HCT116 (cell line): Measurements from ENCODE around the gene PEX10. TPM values are rescaled to one million over a fixed set of nuclear protein-coding genes. Genes with fewer than 3 reads are reported as not detected.

Experiments
- ATAC-seq: fragments of 200-7000 bp; cut with Tn5 transposase; 2 replicates; pipeline ENCODE4 v1.9.1; 2020; ENCODE audit warnings: mild to moderate bottlenecking, moderate library complexity
- BruUV-seq: library from RNA; stranded (reverse); fragments of 400-500 nt; replicated peaks from 2 replicates; lab custom pipeline; 2021; lab: Mats Ljungman, UMichigan
- CTCF ChIA-PET: fragments of 300-600 bp; sonication (Branson Sonifier 250); formaldehyde crosslinking; loops from one replicate; lab custom pipeline; 2021; ENCODE audit warnings: antibody characterized with exemption; lab: Charles Lee
- POLR2A ChIA-PET: fragments of 300-600, 350-600 bp; sonication (Branson Sonifier 250); formaldehyde crosslinking; loops from one replicate; lab custom pipeline; 2021; ENCODE audit warnings: antibody characterized with exemption; lab: Charles Lee
- RAD21 ChIA-PET, 2 experiments: fragments of 300-600 bp; sonication (Branson Sonifier 250); formaldehyde crosslinking; loops; one replicate each; lab custom pipeline; 2023; ENCODE audit warnings: low total read pairs in 2 of 2; ENCODE audit not compliant: uncharacterized antibody in 2 of 2, unreplicated experiment in 2 of 2, low non-redundant PET in 1 of 2; lab: Charles Lee
- DNase-seq: peaks from one replicate; pipeline ENCODE4 v3.0.0-alpha.2; 2010; ENCODE audit warnings: low read depth, low spot score
- H2AFZ ChIP-seq: fragments of 200-600 bp; shearing (Covaris generic), sonication (generic); 2 replicates; pipeline ENCODE4 v1.6.1; 2017; ENCODE audit warnings: low read depth, mixed run types, mixed read lengths, antibody characterized with exemption, low read length; ENCODE audit not compliant: poor library complexity, severe bottlenecking
- H3K27ac ChIP-seq: 2 replicates; pipeline ENCODE4 v1.5.1; 2012; ENCODE audit warnings: low read depth, low read length
- H3K27me3 ChIP-seq: fragments of 200-600 bp; sonication (generic); 2 replicates; pipeline ENCODE4 v1.6.1; 2016; ENCODE audit warnings: mixed run types, low read length, mixed read lengths; ENCODE audit not compliant: insufficient read depth
- H3K36me3 ChIP-seq, 2 experiments: fragments of 200-500 bp in 1 of 2; fragments of 200-600 bp in 1 of 2; sonication (Bioruptor generic) in 1 of 2; sonication (generic) in 1 of 2; 2 replicates each; pipeline versions ENCODE4 v1.5.1 to v1.6.1; 2014 to 2016; ENCODE audit warnings: low read length in 2 of 2, inconsistent platforms in 1 of 2, mixed read lengths in 1 of 2, mixed run types in 1 of 2; ENCODE audit not compliant: insufficient read depth in 2 of 2, control insufficient read depth in 1 of 2
- H3K4me1 ChIP-seq, 2 experiments: fragments of 200-600 bp in 1 of 2; sonication (generic) in 1 of 2; 2 replicates each; pipeline versions ENCODE4 v1.5.1 to v1.6.1; 2012 to 2017; ENCODE audit warnings: low read length in 2 of 2, inconsistent platforms in 1 of 2, mild to moderate bottlenecking in 1 of 2, mixed read lengths in 1 of 2, mixed run types in 1 of 2, moderate library complexity in 1 of 2; ENCODE audit not compliant: insufficient read depth in 2 of 2, control insufficient read depth in 1 of 2
- H3K4me2 ChIP-seq: fragments of 200-600 bp; sonication (generic); 2 replicates; pipeline ENCODE4 v1.6.1; 2017; ENCODE audit warnings: mixed run types, low read length, mixed read lengths
- H3K4me3 ChIP-seq, 2 experiments: fragments of 200-600 bp in 1 of 2; sonication (generic) in 1 of 2; replicated peaks in 1 of 2; 2 replicates each; pipeline ENCODE4 v1.5.1; 2011 to 2016; ENCODE audit warnings: low read length in 2 of 2, control low read depth in 1 of 2, low read depth in 1 of 2, mild to moderate bottlenecking in 1 of 2, mixed read lengths in 1 of 2, mixed run types in 1 of 2
- H3K79me2 ChIP-seq: fragments of 200-600 bp; sonication (generic); 2 replicates; pipeline ENCODE4 v1.6.1; 2017; ENCODE audit warnings: mild to moderate bottlenecking, mixed run types, low read length, moderate library complexity, mixed read lengths; ENCODE audit not compliant: insufficient read depth
- H3K9ac ChIP-seq: fragments of 200-600 bp; sonication (generic); 2 replicates; pipeline ENCODE4 v1.6.1; 2016; ENCODE audit warnings: low read length, mixed read lengths
- H3K9me2 ChIP-seq: fragments of 200-600 bp; sonication (generic), shearing (Covaris generic); 2 replicates; pipeline ENCODE4 v1.6.1; 2017; ENCODE audit warnings: mixed run types, mild to moderate bottlenecking, moderate library complexity; ENCODE audit not compliant: insufficient read depth
- H3K9me3 ChIP-seq, 2 experiments: fragments of 200-500 bp in 1 of 2; fragments of 200-600 bp in 1 of 2; sonication (Bioruptor generic) in 1 of 2; sonication (generic) in 1 of 2; 2 replicates each; pipeline ENCODE4 v1.6.1; 2014 to 2017; ENCODE audit warnings: low read length in 2 of 2, mixed read lengths in 2 of 2, inconsistent platforms in 1 of 2, low read depth in 1 of 2, mild to moderate bottlenecking in 1 of 2, mixed run types in 1 of 2, moderate library complexity in 1 of 2; ENCODE audit not compliant: control insufficient read depth in 1 of 2, insufficient read depth in 1 of 2
- H4K20me1 ChIP-seq: fragments of 200-600 bp; sonication (generic), shearing (Covaris generic); 2 replicates; pipeline ENCODE4 v1.6.1; 2017; ENCODE audit warnings: mixed run types, mild to moderate bottlenecking, moderate library complexity; ENCODE audit not compliant: insufficient read depth
- CEBPB ChIP-seq: IDR thresholded peaks from 2 replicates; pipeline ENCODE4 v1.6.1; 2012; ENCODE audit warnings: low read depth
- POLR2A ChIP-seq: IDR thresholded peaks from 2 replicates; pipeline ENCODE4 v1.7.0; 2011; ENCODE audit warnings: borderline replicate concordance; ENCODE audit not compliant: insufficient read depth, insufficient read length; ENCODE audit errors: extremely low read depth
- SIN3A ChIP-seq: IDR thresholded peaks from 2 replicates; pipeline ENCODE4 v1.6.1; 2012; ENCODE audit warnings: low read depth
- intact Hi-C: fragments of 100-400 bp; cut with micrococcal nuclease; formaldehyde crosslinking; loops from 2 replicates; pipeline ENCODE4 v1.10.0; 2022
- total RNA-seq: library from RNA; stranded (reverse); gene quantifications from one replicate; pipeline ENCODE4 v1.2.1, GENCODE V29; 2021; ENCODE audit not compliant: unreplicated experiment
- TF ChIP-seq, protein P1 (sequence below): IDR thresholded peaks from 2 replicates; pipeline ENCODE4 v1.6.1; 2011; ENCODE audit warnings: mild to moderate bottlenecking, low read length, moderate library complexity; ENCODE audit not compliant: insufficient replicate concordance; ENCODE audit errors: extremely low read depth
- TF ChIP-seq, protein P2 (sequence below): IDR thresholded peaks from 2 replicates; pipeline ENCODE4 v1.6.1; 2012

PEX10 gene
- total RNA-seq, 1 experiment from 2014 or later = 27.9 TPM

- TF ChIP-seq, protein P1, sequence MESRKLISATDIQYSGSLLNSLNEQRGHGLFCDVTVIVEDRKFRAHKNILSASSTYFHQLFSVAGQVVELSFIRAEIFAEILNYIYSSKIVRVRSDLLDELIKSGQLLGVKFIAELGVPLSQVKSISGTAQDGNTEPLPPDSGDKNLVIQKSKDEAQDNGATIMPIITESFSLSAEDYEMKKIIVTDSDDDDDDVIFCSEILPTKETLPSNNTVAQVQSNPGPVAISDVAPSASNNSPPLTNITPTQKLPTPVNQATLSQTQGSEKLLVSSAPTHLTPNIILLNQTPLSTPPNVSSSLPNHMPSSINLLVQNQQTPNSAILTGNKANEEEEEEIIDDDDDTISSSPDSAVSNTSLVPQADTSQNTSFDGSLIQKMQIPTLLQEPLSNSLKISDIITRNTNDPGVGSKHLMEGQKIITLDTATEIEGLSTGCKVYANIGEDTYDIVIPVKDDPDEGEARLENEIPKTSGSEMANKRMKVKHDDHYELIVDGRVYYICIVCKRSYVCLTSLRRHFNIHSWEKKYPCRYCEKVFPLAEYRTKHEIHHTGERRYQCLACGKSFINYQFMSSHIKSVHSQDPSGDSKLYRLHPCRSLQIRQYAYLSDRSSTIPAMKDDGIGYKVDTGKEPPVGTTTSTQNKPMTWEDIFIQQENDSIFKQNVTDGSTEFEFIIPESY = no peak
- TF ChIP-seq, protein P2, sequence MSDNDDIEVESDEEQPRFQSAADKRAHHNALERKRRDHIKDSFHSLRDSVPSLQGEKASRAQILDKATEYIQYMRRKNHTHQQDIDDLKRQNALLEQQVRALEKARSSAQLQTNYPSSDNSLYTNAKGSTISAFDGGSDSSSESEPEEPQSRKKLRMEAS = no peak
Observed at GRCh38 chr1:2356911-2357845, 55.2 kb downstream of the PEX10 start (continued).

DNA sequence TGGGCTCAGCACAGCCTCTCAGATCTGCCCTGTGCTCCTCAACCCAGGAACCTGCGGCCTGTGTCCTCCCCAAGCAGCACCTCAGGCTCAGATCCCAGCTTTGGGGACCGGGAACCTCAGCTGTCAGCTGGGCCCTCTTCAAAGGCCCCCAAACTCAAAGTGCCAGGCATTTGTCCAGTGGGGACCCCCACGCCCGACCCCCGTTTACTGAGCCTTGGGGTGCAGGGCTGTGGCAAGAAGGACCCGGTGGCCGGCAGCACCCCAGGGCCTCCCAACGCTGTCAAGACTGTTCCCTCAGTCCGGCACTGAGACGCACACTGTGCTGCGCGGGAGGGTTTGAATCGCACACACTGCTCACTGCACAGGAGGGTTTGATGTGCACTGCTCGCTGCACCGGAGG is 56.0 kb downstream of the PEX10 start:
- ChIA-PET CTCF (no interaction called here), POLR2A (no interaction called here), RAD21 (no interaction called here)
- Histone ChIP-seq H3K27me3 (no peaks in the 10 kb centered on the region), H3K4me2 (no peak overlapping the region), H3K36me3 (no peaks in the 10 kb centered on the region), H3K27ac (no peak overlapping the region), H4K20me1 (no peaks in the 10 kb centered on the region), H3K4me3 (no peak overlapping the region), H3K9me2 (no peaks in the 10 kb centered on the region), H3K9ac (no peak overlapping the region), H3K79me2 (no peaks in the 10 kb centered on the region), H3K9me3 (no peaks in the 10 kb centered on the region), H3K4me1 (peaks cover 10 to 12% of the 10 kb centered on the region in 2 experiments; a peak in 3 of 4 replicates), H2AFZ (no peak overlapping the region)
- no TSS peak for BruUV-seq
- ATAC-seq = no peak
- no peak for TF ChIP-seq SIN3A
- TF ChIP-seq, protein P1 = no peak
- no peak for TF ChIP-seq CEBPB
- TF ChIP-seq POLR2A = no peak
- no peak for DNase-seq
- intact Hi-C loops = no loop called here
